Activated CD4-positive, alpha-beta T cell treated with anti-CD3 and anti-CD28 coated beads, Interleukin-2, amount 10 ng/mL, durations not matched to agents 7 days and 5 days (primary cell): ENCODE results near the gene ARID5B. TPM values are rescaled to one million over a fixed set of nuclear protein-coding genes. Genes with fewer than 3 reads are reported as not detected.

ENCODE experiments used
- CTCF ChIA-PET: fragments of 350-600 bp; sonication (Branson Sonifier 250); formaldehyde crosslinking; loops from one replicate; lab custom pipeline; 2021; ENCODE audit warnings: antibody characterized with exemption; lab: Charles Lee
- POLR2A ChIA-PET: fragments of 350-600 bp; sonication (Branson Sonifier 250); formaldehyde crosslinking; loops from one replicate; lab custom pipeline; 2021; ENCODE audit warnings: antibody characterized with exemption; lab: Charles Lee
- DNase-seq: peaks from one replicate; pipeline ENCODE4 v3.0.0-alpha.2; 2020
- H3K27ac Mint-ChIP-seq: one replicate; pipeline ENCODE4 v1.8.0; 2021; ENCODE audit warnings: mild to moderate bottlenecking, moderate library complexity, mixed read lengths
- H3K27me3 Mint-ChIP-seq: one replicate; pipeline ENCODE4 v1.8.0; 2021; ENCODE audit warnings: mixed read lengths
- H3K36me3 Mint-ChIP-seq: one replicate; pipeline ENCODE4 v1.8.0; 2021; ENCODE audit warnings: low read depth, mixed read lengths
- H3K4me1 Mint-ChIP-seq: one replicate; pipeline ENCODE4 v1.8.0; 2021; ENCODE audit warnings: mixed read lengths
- H3K4me3 Mint-ChIP-seq: one replicate; pipeline ENCODE4 v1.8.0; 2021; ENCODE audit warnings: mild to moderate bottlenecking, moderate library complexity, mixed read lengths
- H3K9me3 Mint-ChIP-seq: one replicate; pipeline ENCODE4 v1.8.0; 2021; ENCODE audit warnings: mixed read lengths
- total RNA-seq, 2 experiments: library from RNA; stranded (reverse); gene quantifications; one replicate each; pipeline ENCODE4 v1.2.3, GENCODE V29; 2021

ARID5B gene
- total RNA-seq, 2 experiments from 2014 or later: 41.2 to 42.9 TPM

GRCh38 chr10:62072901-62073300 is 171.4 kb downstream of the ARID5B start:
- ChIA-PET POLR2A (interaction anchor here (0.5 kb wide), 1 partner anchor 49 kb away, joined by 3 read pairs; no protein-coding TSS in a partner anchor), CTCF (interaction anchor here (0.9 to 3.1 kb wide), 7 partner anchors 8 to 192 kb away, joined by 3 to 21 read pairs (median 3); no protein-coding TSS in a partner anchor)
- Mint-ChIP-seq H3K27ac (no peak overlapping the region), H3K4me1 (peaks cover 73% of the 10 kb centered on the region), H3K27me3 (no peaks in the 10 kb centered on the region), H3K36me3 (peaks cover 88% of the 10 kb centered on the region), H3K9me3 (peaks cover 3% of the 10 kb centered on the region), H3K4me3 (no peak overlapping the region)
- DNase-seq: no peak

GRCh38 chr10:62073429-62073828 is 171.9 kb downstream of the ARID5B start:
- H3K27me3 Mint-ChIP-seq: no peaks in the 10 kb centered on the region
- ChIA-PET POLR2A (no interaction called here), CTCF (interaction anchor here (0.6 to 3.1 kb wide), 2 partner anchors 9 to 10 kb away, joined by 3 to 21 read pairs; no protein-coding TSS in a partner anchor)
- DNase-seq: no peak
- peaks cover 90% of the 10 kb centered on the region for H3K36me3 Mint-ChIP-seq
- peaks cover 75% of the 10 kb centered on the region for H3K4me1 Mint-ChIP-seq
- no peak overlapping the region for H3K27ac Mint-ChIP-seq
- peaks cover 3% of the 10 kb centered on the region for H3K9me3 Mint-ChIP-seq
- H3K4me3 Mint-ChIP-seq: no peak overlapping the region

GRCh38 chr10:62075414-62075813 is 173.9 kb downstream of the ARID5B start:
- POLR2A ChIA-PET: no interaction called here
- H3K36me3 Mint-ChIP-seq: peaks cover 93% of the 10 kb centered on the region
- no peak for DNase-seq
- peaks cover 8% of the 10 kb centered on the region for H3K9me3 Mint-ChIP-seq
- H3K27ac Mint-ChIP-seq: peak overlapping the region; percentile 61
- no peak overlapping the region for H3K4me3 Mint-ChIP-seq
- peaks cover 77% of the 10 kb centered on the region for H3K4me1 Mint-ChIP-seq
- CTCF ChIA-PET: interaction anchor here (0.8 to 3.1 kb wide), 4 partner anchors 12 to 25 kb away, joined by 3 to 21 read pairs (median 5); no protein-coding TSS in a partner anchor
- no peaks in the 10 kb centered on the region for H3K27me3 Mint-ChIP-seq

- no peak for DNase-seq
- Mint-ChIP-seq H3K27ac (no peak overlapping the region), H3K36me3 (peaks cover 93% of the 10 kb centered on the region), H3K9me3 (peaks cover 10% of the 10 kb centered on the region), H3K4me1 (peaks cover 82% of the 10 kb centered on the region), H3K27me3 (no peaks in the 10 kb centered on the region), H3K4me3 (no peak overlapping the region)
- CTCF ChIA-PET: interaction anchor here (0.8 to 3.1 kb wide), 5 partner anchors 13 to 33 kb away, joined by 3 to 21 read pairs (median 3); no protein-coding TSS in a partner anchor
- POLR2A ChIA-PET: no interaction called here
These were observed 174.4 kb downstream of the ARID5B start for GRCh38 chr10:62075912-62076311.

GRCh38 chr10:62076891-62077290 is 175.4 kb downstream of the ARID5B start:
- peaks cover 89% of the 10 kb centered on the region for H3K36me3 Mint-ChIP-seq
- H3K27me3 Mint-ChIP-seq: no peaks in the 10 kb centered on the region
- no peak overlapping the region for H3K4me3 Mint-ChIP-seq
- peak overlapping the region; percentile 75 for H3K27ac Mint-ChIP-seq
- ChIA-PET POLR2A (no interaction called here), CTCF (interaction anchor here (1.0 to 1.6 kb wide), 3 partner anchors 11 to 168 kb away, joined by 3 to 5 read pairs (median 3); no protein-coding TSS in a partner anchor)
- H3K9me3 Mint-ChIP-seq: peaks cover 10% of the 10 kb centered on the region
- peaks cover 84% of the 10 kb centered on the region for H3K4me1 Mint-ChIP-seq
- no peak for DNase-seq

- H3K4me3 Mint-ChIP-seq: no peak overlapping the region
- no peak for DNase-seq
- H3K4me1 Mint-ChIP-seq: peaks cover 85% of the 10 kb centered on the region
- H3K27me3 Mint-ChIP-seq: no peaks in the 10 kb centered on the region
- H3K27ac Mint-ChIP-seq: peak overlapping the region; percentile 75
- peaks cover 88% of the 10 kb centered on the region for H3K36me3 Mint-ChIP-seq
- POLR2A ChIA-PET: no interaction called here
- peaks cover 10% of the 10 kb centered on the region for H3K9me3 Mint-ChIP-seq
- CTCF ChIA-PET: interaction anchor here (1.0 to 1.6 kb wide), 3 partner anchors 11 to 168 kb away, joined by 3 to 5 read pairs (median 3); no protein-coding TSS in a partner anchor
These were observed 176.0 kb downstream of the ARID5B start for GRCh38 chr10:62077330-62078015.

GRCh38 chr10:62079885-62080559 is 178.5 kb downstream of the ARID5B start:
- H3K27me3 Mint-ChIP-seq: no peaks in the 10 kb centered on the region
- H3K4me1 Mint-ChIP-seq: peaks cover 91% of the 10 kb centered on the region
- H3K9me3 Mint-ChIP-seq: peaks cover 13% of the 10 kb centered on the region
- peaks cover 78% of the 10 kb centered on the region for H3K36me3 Mint-ChIP-seq
- ChIA-PET POLR2A (interaction anchor here (0.7 to 1.3 kb wide), 2 partner anchors 29 to 31 kb away, joined by 3 read pairs; no protein-coding TSS in a partner anchor), CTCF (interaction anchor here (0.6 to 1.5 kb wide), 9 partner anchors 8 to 161 kb away, joined by 3 to 4 read pairs (median 3); no protein-coding TSS in a partner anchor)
- no peak overlapping the region for H3K4me3 Mint-ChIP-seq
- H3K27ac Mint-ChIP-seq: peak overlapping the region; percentile 51
- no peak for DNase-seq

GRCh38 chr10:62080905-62081304 is 179.4 kb downstream of the ARID5B start:
- CTCF ChIA-PET: interaction anchor here (0.6 to 1.1 kb wide), 3 partner anchors 9 to 43 kb away, joined by 3 to 4 read pairs (median 3); no protein-coding TSS in a partner anchor
- H3K4me3 Mint-ChIP-seq: no peak overlapping the region
- H3K4me1 Mint-ChIP-seq: peaks cover 90% of the 10 kb centered on the region

GRCh38 chr10:62081341-62082270 is 180.1 kb downstream of the ARID5B start:
- peak overlapping the region; percentile 90 for H3K27ac Mint-ChIP-seq
- peaks cover 80% of the 10 kb centered on the region for H3K36me3 Mint-ChIP-seq
- H3K4me3 Mint-ChIP-seq: peak overlapping the region; percentile 59
- H3K4me1 Mint-ChIP-seq: peaks cover 85% of the 10 kb centered on the region
- H3K27me3 Mint-ChIP-seq: no peaks in the 10 kb centered on the region
- peaks cover 14% of the 10 kb centered on the region for H3K9me3 Mint-ChIP-seq
- ChIA-PET CTCF (interaction anchor here (0.7 to 1.2 kb wide), 4 partner anchors 9 to 163 kb away, joined by 3 to 4 read pairs (median 3); no protein-coding TSS in a partner anchor), POLR2A (interaction anchor here (0.6 kb wide), 1 partner anchor 604 kb away, joined by 3 read pairs; no protein-coding TSS in a partner anchor)
- DNase-seq: no peak

More at GRCh38 chr10:62080905-62081304, 179.4 kb downstream of the ARID5B start:
- Mint-ChIP-seq H3K27ac (peak overlapping the region; percentile 90), H3K9me3 (peaks cover 14% of the 10 kb centered on the region), H3K36me3 (peaks cover 79% of the 10 kb centered on the region), H3K27me3 (no peaks in the 10 kb centered on the region)
- POLR2A ChIA-PET: no interaction called here
- DNase-seq: no peak

- POLR2A ChIA-PET: interaction anchor here (0.6 kb wide), 2 partner anchors 13 to 604 kb away, joined by 3 read pairs; no protein-coding TSS in a partner anchor
- peak overlapping the region; percentile 90 for H3K27ac Mint-ChIP-seq
- peaks cover 79% of the 10 kb centered on the region for H3K4me1 Mint-ChIP-seq
- CTCF ChIA-PET: interaction anchor here (0.7 to 1.2 kb wide), 4 partner anchors 10 to 163 kb away, joined by 3 to 4 read pairs (median 3); no protein-coding TSS in a partner anchor
- peaks cover 80% of the 10 kb centered on the region for H3K36me3 Mint-ChIP-seq
- no peaks in the 10 kb centered on the region for H3K27me3 Mint-ChIP-seq
- DNase-seq: no peak
- peak overlapping the region; percentile 59 for H3K4me3 Mint-ChIP-seq
- peaks cover 14% of the 10 kb centered on the region for H3K9me3 Mint-ChIP-seq
These were observed 180.8 kb downstream of the ARID5B start for GRCh38 chr10:62082271-62082656.

- Mint-ChIP-seq H3K36me3 (peaks cover 80% of the 10 kb centered on the region), H3K27me3 (no peaks in the 10 kb centered on the region), H3K9me3 (peaks cover 14% of the 10 kb centered on the region), H3K4me3 (peak overlapping the region; percentile 59), H3K27ac (peak overlapping the region; percentile 90), H3K4me1 (peaks cover 77% of the 10 kb centered on the region)
- DNase-seq: peak; percentile 67
- ChIA-PET CTCF (interaction anchor here (0.7 to 1.5 kb wide), 6 partner anchors 9 to 162 kb away, joined by 3 to 4 read pairs (median 3); no protein-coding TSS in a partner anchor), POLR2A (interaction anchor here (0.6 kb wide), 2 partner anchors 14 to 603 kb away, joined by 3 read pairs; no protein-coding TSS in a partner anchor)
These were observed 181.4 kb downstream of the ARID5B start for GRCh38 chr10:62082729-62083411.
